Hematopoietic multipotent progenitor cell treated with erythropoietin and hydrocortisone succinate and interleukin-3 and kit ligand, for 8 days (in vitro differentiated cells): ENCODE measurements around the gene C3AR1.
A peak's percentile ranks its signal among the peaks of the same experiment; 100 is the strongest.
"Not testable (repeated sequence)": the region's sequence is repeated elsewhere in the genome, so short reads cannot be mapped to it uniquely, and the experiment has no call there.

Source experiments
- DNase-seq: peaks from one replicate; pipeline ENCODE4 v3.0.0-alpha.2; 2015

Gene C3AR1

GRCh38 chr12:8065991-8066594 is at the start of gene C3AR1:
C3AR1 (minus strand) TSS chr12:8066359; CDS start chr12:8060185, 6,174 bp downstream.
- DNase-seq, result peak; percentile 58

- not testable (repeated sequence) for DNase-seq
Observed at GRCh38 chr12:8113117-8113516, 47.0 kb upstream of the C3AR1 start.

- peak; percentile 82 for DNase-seq
Observed at GRCh38 chr12:8108808-8109398, 42.7 kb upstream of the C3AR1 start.

- no peak for DNase-seq
Observed at GRCh38 chr12:8099235-8099634, 33.1 kb upstream of the C3AR1 start.

DNA sequence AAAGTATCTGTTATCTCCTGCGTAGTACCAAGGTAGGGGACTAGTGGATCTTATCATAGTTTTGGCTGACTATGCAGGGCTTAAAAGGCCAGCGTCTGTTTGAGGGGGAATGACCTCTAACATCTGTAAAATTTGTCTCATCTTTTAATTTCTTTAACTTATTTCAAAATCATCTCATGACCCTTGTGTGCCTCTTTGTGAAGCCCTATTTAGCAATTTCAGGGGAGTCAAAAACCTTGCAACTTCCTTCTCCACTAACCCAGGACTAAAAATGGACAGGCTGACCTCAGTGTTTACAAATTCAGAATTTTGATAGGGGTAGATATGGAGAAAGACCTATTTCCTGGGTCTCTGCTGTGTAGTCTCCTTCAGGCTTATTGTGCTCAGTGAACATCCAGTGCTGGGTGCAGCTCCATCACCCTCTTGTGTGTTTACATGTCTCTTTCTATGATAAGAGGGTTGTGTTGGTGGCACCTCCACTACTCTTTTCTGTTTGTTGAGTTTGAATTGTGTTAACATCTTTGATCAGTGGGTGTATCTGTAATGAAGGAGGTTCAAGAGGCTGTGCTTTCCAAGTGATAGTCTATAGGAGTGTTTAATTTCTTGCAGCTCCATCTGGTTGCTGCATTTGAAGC is 30.2 kb upstream of the C3AR1 start:
- no peak for DNase-seq

- no peak for DNase-seq
Observed at GRCh38 chr12:8093291-8093690, 27.1 kb upstream of the C3AR1 start.

DNA sequence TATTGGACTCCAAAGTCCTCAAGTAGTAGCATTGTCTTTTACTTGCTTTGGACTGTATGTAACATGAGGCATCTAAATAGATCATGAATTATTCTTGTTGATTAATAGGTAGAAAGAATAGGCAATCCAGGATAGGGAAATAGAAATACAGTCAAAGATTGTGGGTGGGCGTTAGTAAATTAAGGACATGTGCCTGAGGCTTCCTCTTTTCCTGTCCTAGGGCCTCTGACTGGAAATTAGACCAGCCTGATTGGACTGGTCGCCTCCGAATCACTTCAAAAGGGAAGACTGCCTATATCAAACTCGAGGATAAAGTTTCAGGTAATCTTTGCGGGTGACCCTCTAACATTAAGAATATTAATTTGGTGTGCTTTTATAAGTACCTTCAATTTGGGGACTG is 23.6 kb upstream of the C3AR1 start:
- DNase-seq, result no peak

DNA sequence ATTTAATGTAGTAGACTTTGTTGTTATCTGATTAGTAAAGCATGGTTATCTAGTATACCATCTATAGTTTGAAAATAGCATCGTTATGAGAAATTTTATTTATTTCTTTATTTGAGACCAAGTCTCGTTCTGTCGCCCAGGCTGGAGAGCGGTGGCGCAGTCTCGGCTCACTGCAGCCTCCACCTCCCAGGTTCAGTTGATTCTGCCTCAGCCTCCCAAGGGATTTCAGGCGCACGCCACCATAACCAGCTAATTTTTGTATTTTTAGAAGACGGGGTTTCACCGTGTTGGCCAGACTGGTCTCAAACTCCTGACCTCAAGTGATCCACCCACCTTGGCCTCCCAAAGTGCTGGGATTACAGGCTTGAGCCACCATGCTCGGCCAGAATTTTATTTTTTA is 23.1 kb upstream of the C3AR1 start:
- DNase-seq, result not testable (repeated sequence)

DNA sequence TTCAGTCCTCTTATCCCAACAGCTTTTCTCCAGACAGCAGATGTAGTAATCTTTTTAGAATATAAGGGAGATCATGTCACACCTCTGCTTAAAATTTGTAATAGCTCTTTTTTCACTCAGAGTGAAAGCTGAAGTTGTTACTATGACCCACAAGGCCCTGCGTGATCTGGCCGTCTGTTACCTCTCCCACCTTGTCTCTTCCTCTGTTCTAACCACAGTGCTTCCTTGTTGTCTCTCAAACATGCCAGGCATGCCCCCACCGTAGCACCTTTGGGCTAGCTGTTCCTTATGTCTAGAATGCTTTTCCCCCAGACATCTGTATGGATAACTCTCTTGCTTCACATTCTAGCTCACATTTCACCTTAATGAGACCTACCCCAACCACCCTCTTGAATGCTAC is 22.4 kb upstream of the C3AR1 start:
- no peak for DNase-seq

GRCh38 chr12:8087666-8088065 is 21.5 kb upstream of the C3AR1 start:
- DNase-seq, result no peak

- DNase-seq, result not testable (repeated sequence)
Observed at GRCh38 chr12:8084351-8084750, 18.2 kb upstream of the C3AR1 start.

- no peak for DNase-seq
Observed at GRCh38 chr12:8082808-8083100, 16.6 kb upstream of the C3AR1 start.

GRCh38 chr12:8081251-8081920 is 15.2 kb upstream of the C3AR1 start:
- DNase-seq, result peak; percentile 53

DNA sequence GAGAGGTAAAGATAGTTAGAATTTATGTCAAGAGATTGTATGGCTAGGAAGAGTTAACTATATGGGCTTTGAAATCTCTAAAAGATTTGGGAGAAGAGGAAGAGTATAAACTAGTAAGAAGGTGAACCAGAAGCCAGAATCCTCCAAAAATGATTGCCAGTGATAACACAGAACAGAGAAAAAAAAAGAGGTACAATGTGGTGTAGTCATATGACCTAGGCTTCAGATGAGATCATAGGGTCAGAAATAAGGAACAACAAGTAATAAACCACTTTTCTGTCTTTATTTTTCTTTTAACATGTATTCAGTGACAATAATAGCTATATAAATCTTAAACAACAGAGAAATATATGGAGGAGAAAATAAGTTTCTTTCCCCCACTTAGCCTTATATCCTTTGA is 14.0 kb upstream of the C3AR1 start:
- DNase-seq, result peak; percentile 36

DNA sequence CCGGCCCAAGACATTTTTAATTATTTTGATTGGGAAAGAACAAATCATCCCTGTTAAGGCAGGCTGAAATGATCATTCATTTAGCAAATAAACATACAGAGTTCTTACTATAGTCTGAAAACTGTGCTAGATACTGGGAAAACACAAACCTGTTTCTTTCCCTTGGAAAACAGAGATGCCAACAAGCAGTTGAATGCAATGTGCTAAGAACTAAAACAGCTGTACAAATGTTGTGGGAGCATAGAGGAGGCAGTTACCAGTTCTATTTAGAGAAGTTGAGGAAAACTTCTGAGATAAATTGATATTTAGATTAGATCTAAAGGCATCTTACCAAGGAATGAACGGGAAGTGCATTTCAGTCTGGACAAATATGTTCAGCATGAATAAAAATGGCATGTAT is 12.8 kb upstream of the C3AR1 start:
- no peak for DNase-seq

DNA sequence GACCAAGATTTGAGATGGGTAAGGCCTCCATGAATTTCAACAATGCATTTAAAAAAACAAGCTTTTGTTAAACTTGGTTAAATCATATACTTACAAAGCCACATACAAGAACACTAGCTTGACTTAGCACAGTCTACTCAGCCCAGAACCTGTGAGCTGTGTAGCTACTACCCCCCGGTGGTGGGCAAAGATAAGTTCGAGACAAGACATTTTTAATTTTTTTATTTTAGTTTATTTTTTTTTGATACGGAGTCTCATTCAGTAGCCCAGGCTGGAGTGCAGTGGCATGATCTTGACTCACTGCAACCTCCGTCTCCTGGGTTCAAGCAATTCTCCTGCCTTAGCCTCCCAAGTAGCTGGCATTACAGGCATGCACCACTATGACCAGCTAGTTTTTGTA is 12.2 kb upstream of the C3AR1 start:
- peak; percentile 66 for DNase-seq

GRCh38 chr12:8077207-8077606 is 11.0 kb upstream of the C3AR1 start:
- no peak for DNase-seq

DNA sequence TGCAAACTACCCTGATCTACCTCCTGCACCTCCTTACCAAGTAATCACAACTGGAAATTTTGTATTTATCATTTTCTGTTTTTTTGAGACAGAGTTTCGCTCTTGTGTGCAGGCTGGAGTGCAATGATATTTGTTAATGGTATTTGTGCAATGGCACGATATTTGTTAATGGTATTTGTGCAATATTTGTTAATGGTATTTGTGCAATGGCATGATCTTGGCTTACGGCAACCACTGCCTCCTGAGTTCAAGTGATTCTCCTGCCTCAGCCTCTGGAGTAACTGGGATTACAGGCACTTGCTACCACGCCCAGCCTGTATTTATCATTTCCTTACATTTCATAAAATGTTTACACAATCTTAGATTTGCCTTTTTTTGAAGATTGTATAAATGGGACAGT is 10.2 kb upstream of the C3AR1 start:
- DNase-seq, result no peak

DNA sequence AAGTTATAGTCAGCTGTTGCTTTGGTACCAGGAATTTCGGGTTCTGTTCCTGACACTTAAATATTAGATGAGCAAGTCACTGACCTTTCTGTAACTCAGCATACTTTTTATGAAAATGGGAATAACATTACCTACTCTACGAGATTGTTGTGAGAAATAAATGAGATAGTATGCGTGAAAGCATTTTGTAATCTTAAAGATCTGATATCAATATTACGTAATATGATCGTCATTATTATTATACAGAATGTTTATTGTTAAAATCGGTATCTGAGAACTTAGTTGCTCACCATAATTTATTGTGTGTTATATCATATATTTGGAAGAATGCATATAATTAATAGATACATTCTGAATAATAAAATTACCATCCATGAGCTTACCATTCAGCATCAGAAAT is 9.8 kb upstream of the C3AR1 start:
- DNase-seq, result no peak

DNA sequence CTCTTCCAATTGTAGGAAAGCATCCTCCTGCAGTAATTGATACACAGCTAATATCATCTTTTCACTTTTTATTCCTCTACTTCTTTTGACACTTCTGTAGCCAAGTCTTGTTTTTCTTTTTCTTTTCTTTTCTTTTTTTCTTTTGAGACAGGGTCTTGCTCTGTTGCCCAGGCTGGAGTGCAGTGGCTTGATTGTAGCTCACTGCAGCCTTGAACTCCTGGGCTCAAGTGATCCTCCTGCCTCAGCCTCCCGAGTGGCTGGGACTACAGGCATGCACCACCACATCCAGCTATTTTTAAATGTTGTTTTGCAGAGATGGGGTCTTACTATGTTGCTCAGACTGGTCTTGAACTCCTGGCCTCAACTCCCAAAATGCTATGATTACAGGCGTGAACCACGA is 5.7 kb upstream of the C3AR1 start:
- not testable (repeated sequence) for DNase-seq

GRCh38 chr12:8069582-8069981 is 3.4 kb upstream of the C3AR1 start:
- no peak for DNase-seq

DNA sequence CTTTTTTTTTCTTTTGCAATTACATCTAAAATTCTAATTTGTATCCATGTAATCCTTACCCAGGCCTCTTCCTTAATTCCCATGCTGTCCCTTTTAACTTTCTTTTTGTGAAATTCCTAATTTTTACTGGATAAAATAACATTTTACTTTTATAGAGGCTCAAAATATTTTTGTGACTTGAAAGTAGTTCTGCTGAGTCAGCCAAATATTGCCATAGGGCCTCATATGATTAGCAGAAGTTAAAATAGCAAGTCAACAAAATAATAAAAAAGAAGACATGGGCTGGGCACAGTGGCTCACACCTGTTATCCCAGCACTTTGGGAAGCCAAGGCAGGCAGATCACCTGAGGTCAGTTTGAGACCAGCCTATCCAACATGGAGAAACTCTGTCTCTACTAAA is 2.0 kb downstream of the C3AR1 start:
- DNase-seq, result no peak

GRCh38 chr12:8058506-8058905 is 7.7 kb downstream of the C3AR1 start:
- DNase-seq, result no peak

DNA sequence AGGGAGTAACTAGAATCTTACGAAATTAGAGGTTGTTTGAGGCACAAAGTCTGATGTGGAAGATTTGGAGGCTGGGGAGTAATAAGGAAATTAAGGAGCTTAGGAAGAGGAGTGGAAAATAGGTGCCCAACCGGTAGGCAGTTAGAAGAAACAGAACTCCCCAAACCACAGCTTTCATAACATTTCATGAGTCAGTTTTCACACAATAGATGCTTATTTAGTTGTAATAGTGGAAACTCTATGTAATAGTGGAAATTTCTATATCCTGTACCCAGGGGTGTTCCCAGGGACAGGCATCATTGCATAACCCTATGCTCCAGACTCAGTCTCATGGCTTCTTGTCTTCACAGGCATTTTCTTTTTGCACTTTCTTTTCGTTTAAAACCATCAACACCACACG is 8.3 kb downstream of the C3AR1 start:
- no peak for DNase-seq
